Occipital lobe (tissue), 2 donors: ENCODE data around the gene BEST3. TPM values are rescaled to one million over a fixed set of nuclear protein-coding genes. Genes with fewer than 3 reads are reported as not detected.

ENCODE experiments used
- DNase-seq: peaks from one replicate; lab custom pipeline; 2025; lab: John Stamatoyannopoulos, UW
- total RNA-seq: library from RNA; depleted of rRNA; stranded (reverse); fragments of >200 nt; gene quantifications from one replicate; pipeline ENCODE4 v1.2.3, GENCODE V29; 2014

Gene BEST3
- 0.78 TPM for total RNA-seq

DNA sequence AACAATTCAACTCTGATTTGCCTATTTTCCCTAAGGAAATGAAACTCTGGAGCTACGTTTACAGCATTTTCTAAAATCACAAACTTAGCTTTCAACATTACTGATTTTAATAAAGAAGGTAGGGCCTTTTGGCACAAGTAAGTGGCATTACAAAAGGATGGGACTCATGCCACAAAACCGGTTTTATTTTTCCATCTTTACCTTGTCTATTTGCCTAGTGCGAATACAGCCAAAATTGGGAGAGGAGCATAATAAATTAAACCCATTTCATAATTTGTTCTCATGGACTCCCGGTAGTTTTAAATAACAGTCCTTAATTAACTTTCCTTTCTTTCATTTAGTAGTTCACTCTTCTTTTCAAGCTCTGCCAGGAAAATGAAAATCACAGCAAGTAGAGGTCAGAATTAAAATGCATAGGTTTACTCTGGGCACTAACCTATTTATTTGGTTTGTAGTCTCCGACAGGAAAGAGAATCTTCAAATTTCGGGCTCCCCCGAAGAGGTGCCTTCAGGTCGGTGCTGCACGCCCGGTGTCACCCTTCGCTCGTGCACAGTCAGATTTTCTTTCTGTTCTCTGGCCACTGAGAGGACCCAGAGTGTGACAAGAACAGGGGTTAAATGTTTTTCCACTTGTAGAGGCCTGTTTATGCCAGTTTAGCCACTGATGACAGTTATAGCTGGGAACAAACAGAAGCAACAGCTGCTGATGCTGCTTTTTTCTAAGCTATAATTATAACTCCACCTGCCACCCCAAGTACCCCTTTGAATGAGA is at the start of gene BEST3:
Gene BEST3, minus strand, starts transcription at position 535 of the 772 bp plus-strand sequence. CDS start 1,505 bp downstream, outside the sequence.
- DNase-seq = no peak

DNA sequence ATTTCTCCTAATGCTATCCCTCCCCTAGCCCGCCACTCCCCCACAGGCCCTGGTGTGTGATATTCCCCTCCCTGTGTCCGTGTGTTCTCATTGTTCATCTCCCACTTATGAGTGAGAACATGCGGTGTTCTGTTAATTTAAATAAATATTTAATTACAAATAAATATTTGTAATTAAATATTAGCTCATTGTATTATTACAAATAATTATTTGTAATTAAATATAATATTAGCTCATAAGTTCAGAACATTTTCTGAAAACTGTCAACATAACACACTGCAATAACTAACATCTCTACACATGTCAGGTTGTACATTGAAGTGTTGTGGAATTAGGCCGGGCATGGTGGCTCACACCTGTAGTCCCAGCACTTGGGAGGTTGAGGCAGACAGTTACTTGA is 45.0 kb upstream of the BEST3 start:
- DNase-seq = no peak

- DNase-seq = peak; percentile 7
Measured at GRCh38 chr12:69739287-69740191, 40.4 kb upstream of the BEST3 start.

GRCh38 chr12:69738351-69739286 is 39.5 kb upstream of the BEST3 start, which contains the start of gene RAB3IP:
TSS of gene RAB3IP (plus strand) at chr12:69738860. CDS start at chr12:69755409, 16,549 bp downstream.
- DNase-seq = peak; percentile 79

- DNase-seq = no peak
Measured at GRCh38 chr12:69733638-69734037, 34.5 kb upstream of the BEST3 start.

- DNase-seq = no peak
Measured at GRCh38 chr12:69732088-69732487, 33.0 kb upstream of the BEST3 start.

- DNase-seq = no peak
Measured at GRCh38 chr12:69726922-69727321, 27.8 kb upstream of the BEST3 start.

GRCh38 chr12:69720750-69721149 is 21.6 kb upstream of the BEST3 start:
- no peak for DNase-seq

DNA sequence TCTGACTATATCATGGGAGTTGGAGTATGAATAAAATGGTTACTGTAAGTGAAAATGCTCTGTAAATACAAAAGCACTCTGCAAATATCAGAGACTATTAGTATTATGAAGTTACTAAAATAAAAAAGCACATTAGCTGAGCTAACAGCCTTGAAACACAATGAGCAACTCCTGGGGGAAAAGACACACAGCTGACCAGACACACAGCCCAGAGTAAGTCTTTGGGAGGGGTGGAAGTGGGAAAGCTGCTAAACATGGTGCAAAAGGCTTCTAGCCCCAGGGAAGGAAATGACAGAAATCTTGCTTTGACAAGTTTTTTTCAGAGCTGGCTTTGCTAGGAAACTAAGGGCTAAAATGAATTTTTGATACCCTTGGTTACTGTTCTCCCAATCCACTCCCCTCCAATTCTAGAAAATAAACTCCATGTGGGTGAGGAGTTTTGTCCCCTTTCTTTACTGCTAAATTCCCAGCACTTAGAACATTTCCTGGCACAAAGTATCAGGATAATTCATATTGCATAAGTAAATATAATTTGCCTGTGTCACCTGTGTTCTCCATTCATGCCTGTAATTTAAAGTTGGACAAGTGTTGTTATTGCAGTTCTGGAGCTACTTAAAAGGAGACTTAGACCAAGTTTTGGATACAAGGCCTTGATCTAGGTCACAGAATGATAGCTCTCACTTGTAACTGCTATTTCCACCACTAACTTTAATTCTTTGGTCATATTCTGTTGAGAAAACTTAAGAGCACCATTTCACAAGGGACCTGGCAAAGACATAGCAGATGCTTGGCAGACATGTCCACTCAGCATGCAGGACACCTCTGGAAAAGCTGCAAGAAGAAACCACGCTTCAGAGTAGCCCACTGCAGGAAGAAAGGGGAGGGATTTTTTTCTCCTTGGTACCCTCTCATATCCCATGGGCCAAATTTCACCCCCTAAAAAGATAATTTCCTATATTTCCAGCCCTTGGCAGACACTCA is 20.5 kb upstream of the BEST3 start:
- no peak for DNase-seq

DNA sequence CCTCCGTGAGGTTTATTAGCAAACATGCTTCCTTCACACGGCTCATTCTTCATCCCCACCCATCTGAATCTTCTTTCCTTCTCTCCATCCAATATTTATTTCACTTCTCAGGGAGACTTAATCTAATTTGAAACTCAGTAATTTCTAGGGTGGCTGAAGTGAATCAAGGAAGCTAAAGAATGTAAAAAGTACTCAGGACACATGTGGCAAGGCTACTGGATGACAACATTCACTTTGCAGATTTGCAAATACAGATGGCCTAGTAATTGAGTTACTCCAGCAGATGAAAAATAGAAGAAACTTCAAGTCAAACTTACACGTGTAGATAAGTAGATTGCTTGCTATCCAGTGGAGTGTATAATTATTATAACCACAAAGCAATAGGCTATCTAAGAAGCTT is 15.4 kb upstream of the BEST3 start:
- no peak for DNase-seq

- DNase-seq = no peak
Measured at GRCh38 chr12:69712826-69713225, 13.7 kb upstream of the BEST3 start.

- DNase-seq = no peak
Measured at GRCh38 chr12:69708649-69709048, 9.5 kb upstream of the BEST3 start.

DNA sequence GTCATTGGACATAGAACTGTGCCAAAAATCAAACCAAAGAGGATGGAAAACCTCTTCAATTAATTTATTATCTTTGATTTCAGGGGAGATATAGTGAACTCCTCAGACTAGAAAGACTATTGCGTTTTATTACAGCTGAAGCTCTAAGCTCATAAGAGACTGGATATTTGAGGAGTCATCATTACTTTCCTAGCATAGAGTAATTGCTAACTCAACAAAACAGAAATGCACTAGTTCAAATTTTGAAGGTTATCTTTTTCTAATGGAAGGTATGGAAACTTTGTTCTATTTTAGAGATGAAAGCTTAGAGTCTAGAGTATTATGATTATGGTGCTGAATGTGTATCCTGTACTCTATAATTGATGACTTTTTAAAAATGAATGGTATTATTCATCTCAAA is 5.3 kb upstream of the BEST3 start:
- no peak for DNase-seq

- DNase-seq = no peak
Measured at GRCh38 chr12:69703146-69703642, 4.1 kb upstream of the BEST3 start.

DNA sequence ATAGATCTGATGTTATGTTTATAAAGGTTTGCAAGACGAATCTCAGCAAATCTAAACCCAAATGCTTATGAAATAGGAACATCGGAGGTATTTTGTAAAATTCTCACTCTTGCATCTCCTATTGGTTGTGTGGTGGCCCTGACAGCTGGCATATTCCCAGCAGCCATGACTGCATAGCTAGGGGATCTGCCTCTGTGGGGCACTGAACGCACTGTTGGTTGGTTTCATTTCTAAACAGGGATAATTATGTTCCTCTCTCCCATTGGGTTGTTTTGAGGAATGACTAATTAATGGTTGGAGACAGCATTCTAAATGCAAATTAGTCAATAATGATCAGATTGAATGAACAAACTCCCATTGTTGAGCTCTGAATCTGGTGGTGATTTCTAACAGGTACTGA is 2.7 kb upstream of the BEST3 start:
- no peak for DNase-seq

GRCh38 chr12:69698054-69698453 is 1.0 kb downstream of the BEST3 start:
- DNase-seq = no peak

- DNase-seq = no peak
Measured at GRCh38 chr12:69694123-69694522, 5.0 kb downstream of the BEST3 start.

DNA sequence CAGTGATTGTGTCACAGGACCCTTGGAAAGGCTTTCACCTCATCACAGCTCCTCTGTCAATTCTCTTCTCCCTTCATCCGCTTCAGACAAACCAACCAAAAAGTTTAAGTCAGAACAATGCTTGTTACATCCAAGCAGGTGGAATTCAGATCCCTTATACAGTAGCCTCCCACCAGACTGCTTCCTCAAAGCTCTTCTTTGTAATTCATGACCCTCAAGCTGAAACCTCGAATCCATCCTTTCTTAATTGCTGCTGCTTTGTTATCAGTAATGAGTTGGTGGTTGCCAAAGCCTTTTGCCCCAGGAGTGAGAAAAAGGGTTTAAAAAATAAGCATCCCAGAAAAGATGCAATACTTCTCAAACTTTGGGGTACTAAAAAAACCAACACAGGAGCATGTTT is 9.5 kb downstream of the BEST3 start:
- no peak for DNase-seq

DNA sequence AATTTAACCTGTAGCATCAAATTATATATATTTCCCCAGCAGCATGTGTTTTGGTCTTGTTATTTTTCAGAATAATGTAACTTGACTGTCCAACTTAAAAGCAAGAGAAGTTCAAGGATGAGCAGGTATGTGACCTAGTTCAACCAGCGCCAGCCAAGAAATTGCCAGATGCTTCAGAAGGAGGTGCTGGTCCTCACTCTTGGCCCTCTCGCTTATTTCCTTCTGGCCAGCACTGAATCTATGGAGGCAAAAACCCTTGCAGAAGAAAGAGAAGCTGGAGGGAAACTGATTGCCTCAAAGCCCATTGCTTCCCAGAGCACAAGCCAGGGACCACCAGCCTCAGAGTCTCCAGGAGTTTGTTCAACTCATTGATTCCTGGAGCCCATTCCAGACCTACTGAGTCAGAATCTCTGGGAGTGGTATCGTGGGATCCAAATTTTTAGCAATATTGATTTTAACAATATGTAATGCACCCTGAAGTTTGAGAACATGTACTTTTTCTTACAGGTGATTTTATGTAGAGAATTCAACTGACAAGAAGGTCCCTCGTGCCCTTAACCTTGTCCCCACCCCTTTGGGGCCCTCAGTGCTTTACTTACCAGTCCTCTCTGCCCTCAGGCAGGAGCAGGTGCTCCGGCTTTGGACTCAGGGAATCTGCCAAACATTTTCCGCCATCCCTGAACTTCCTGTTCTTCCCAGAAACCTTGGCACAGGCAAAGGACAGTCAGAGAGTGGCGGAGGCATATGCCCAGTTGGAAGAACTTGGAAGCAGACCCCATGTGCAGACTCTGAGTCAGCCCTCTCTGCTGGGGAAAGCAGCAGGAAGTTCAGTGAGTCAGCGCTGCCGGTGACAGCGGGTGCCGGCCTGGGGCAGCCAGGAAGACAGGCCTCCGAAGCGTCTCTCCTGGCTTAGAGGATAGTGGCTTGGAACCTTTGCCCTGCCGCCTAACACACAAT is 10.4 kb downstream of the BEST3 start:
- DNase-seq = no peak
